NCI-H2029 (cell line): ENCODE data around the gene UGGT2.
"Not testable (repeated sequence)": the region's sequence is repeated elsewhere in the genome, so short reads cannot be mapped to it uniquely, and the experiment has no call there.

Experiments used
- DNase-seq: peaks from one replicate; lab custom pipeline; 2025; lab: John Stamatoyannopoulos, UW

The UGGT2 gene

DNA sequence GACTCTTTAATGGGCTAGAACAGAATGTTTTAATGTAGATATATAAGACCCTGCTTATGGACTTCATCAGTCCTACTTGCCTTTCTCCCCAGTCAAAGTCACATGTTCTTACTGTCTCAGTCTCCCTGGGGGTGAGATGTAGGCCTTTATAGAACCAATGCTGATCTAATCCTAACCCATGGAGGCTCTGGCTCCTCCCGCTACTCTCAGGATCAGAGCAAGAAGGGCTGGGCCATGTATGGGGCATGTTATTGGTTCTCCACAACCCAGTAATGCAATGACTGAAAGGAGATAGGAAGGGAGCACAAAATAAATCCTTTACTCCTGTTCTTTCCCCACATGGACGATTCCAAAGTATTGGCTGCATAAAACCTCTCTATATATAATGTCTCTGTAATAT, 82.3 kb downstream of the UGGT2 start:
- no peak for DNase-seq

DNA sequence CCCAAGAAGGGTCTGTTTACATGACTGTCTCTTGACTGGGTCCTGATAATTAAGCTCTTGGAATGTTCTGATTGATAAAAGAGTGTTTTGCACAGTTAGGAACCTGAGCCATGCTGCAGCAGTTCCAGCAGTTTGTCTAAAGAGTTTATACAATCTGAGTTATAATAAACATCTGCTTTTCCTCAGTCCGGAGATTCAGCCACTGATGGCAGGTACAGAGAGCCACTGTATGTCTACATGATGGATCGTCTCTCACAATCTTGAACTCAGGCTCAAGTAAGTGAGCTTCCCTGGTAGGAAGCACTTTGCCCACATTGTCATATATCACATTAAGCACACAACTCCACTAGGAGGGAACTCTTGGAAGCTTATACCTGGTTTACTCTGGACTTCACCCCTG, 84.3 kb downstream of the UGGT2 start:
- no peak for DNase-seq

DNA sequence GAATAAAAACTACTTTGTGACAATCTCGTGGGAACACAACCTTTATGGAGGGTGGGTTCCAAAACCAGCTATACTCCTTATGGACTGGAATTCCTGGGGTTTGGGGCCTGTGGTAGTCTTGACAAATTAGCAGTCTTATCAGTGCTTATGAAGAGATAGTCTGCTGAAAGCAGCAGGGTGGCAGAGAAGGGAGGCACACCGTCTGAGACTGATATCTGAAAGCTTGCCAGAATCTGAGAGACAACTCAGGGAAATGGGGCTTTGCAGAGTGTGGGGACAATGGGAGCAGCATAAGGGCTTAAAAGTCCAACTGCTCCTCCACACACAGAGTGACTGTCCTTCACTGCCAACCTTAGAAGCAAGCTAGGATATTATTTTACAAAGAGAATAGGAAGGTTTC, 95.9 kb downstream of the UGGT2 start:
- DNase-seq: no peak

GRCh38 chr13:95956589-95957148, 96.5 kb downstream of the UGGT2 start:
- no peak for DNase-seq

GRCh38 chr13:95955719-95956118, 97.5 kb downstream of the UGGT2 start:
- DNase-seq: no peak

GRCh38 chr13:95955255-95955654, 97.9 kb downstream of the UGGT2 start:
- no peak for DNase-seq

DNA sequence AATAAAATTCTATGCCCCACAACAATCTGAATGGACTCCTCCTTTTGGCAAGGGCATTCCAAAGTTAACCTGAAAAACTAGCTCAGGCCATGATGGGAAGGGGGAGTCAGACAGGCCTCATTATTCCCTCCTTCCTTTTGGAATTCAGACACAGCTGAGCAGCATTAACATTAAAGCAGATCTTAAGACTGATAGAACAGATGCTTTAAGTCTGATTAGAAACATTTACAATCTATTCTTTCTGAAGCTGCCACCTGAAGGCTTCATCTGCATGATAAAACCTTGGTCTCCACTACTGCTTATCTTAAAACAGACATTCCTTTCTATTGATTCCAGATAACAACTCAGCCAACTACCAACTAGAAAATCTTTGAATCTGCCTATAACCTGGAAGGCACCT, 98.9 kb downstream of the UGGT2 start:
- no peak for DNase-seq

DNA sequence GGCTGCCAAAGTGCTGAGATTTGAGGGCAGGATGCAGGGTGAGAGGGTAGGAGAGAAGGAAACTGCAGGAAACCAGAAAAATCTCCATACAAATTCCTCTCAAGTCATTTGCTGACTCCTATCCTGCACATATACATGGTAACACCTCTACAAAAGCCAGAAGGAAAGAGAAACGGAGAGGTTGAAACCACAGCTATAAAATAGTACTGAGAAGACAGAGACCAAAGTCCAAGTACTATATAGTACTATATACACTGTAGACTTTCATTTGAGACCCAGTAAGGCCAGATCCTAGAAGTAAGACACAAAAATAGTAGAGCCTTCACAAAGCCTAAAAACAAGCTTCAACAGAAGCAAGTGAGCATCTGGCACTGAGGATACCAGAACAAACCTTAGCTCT, 103.1 kb downstream of the UGGT2 start:
- DNase-seq: no peak

DNA sequence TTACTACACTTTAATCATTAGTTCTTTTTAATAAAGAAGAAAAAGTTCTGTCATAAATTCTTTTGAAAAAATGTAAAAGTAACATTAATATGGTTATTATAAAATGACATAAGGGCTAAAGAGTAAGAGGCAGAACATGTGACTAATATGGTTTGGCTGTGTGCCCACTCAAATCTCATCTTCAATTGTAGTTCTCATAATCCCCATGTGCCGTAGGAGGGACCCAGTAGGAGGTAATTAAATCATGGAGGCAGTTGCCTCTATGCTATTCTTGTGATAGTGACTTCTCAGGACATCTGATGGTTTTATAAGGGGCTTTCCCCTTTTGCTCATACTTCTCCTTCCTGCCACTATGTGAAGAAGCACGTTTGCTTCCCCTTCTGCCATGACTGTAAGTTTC, 104.5 kb downstream of the UGGT2 start:
- no peak for DNase-seq

- DNase-seq: no peak
Measured at GRCh38 chr13:95937714-95938320, 115.4 kb downstream of the UGGT2 start.

- DNase-seq: no peak
Measured at GRCh38 chr13:95931300-95932025, 121.7 kb downstream of the UGGT2 start.

GRCh38 chr13:95929430-95929829, 123.8 kb downstream of the UGGT2 start:
- no peak for DNase-seq

GRCh38 chr13:95928367-95928906, 124.8 kb downstream of the UGGT2 start:
- DNase-seq: not testable (repeated sequence)

- DNase-seq: no peak
Measured at GRCh38 chr13:95926231-95926630, 127.0 kb downstream of the UGGT2 start.

- no peak for DNase-seq
Measured at GRCh38 chr13:95924389-95924994, 128.7 kb downstream of the UGGT2 start.

- DNase-seq: no peak
Measured at GRCh38 chr13:95921485-95921884, 131.7 kb downstream of the UGGT2 start.

DNA sequence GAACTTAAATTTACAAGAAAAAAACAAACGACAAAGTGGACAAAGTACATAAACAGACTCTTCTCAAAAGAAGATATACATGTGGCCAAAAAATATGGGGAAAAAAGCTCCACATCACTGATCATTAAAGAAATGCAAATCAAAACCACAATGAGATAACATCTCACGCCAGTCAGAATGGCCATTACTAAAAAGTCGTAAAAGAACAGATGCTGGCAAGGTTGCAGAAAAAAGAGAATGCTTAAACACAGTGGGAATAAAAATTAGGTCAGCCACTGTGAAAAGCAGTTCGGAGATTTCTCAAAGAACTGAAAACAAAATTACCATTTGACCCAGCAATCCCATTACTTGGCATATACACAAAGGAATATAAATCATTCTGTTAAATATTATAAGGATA, 132.7 kb downstream of the UGGT2 start:
- no peak for DNase-seq

DNA sequence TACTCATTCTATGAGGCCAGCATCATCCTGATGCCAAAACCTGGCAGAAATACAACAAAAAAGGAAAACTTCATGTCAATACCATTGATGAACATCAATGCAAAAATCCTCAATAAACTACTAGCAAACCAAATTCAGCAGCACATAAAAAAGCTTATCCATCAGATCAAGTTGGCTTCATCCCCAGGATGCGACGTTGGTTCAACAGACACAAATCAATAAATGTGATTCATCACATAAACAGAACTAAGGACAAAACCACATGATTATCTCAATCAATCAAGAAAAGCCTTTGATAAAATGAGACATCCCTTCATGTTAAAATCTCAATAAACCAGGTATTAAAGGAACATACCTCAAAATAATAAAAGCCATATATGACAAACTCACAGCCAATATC, 134.3 kb downstream of the UGGT2 start:
- DNase-seq: no peak

- DNase-seq: no peak
Measured at GRCh38 chr13:95914991-95915501, 138.2 kb downstream of the UGGT2 start.

GRCh38 chr13:95906999-95907398, 146.2 kb downstream of the UGGT2 start:
- no peak for DNase-seq

DNA sequence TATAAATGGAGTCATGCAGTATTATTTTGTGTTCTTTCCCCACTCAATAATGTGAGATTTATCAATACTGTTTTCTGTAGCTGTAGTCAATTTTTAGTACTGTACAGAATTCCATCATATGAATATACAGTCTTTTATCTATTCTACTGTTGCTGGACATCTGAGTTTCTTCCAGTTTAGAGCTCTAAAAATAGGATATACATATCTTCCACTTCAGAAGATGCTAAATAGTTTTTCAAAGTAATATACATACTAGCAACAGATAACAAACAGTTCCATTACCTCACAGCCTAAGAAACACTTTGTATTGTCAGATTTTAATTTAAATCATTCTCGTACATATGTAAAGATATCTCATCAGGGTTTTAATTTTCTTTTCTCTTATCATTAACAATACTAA, 149.6 kb downstream of the UGGT2 start:
- DNase-seq: no peak

GRCh38 chr13:95902741-95903140, 150.5 kb downstream of the UGGT2 start:
- no peak for DNase-seq

DNA sequence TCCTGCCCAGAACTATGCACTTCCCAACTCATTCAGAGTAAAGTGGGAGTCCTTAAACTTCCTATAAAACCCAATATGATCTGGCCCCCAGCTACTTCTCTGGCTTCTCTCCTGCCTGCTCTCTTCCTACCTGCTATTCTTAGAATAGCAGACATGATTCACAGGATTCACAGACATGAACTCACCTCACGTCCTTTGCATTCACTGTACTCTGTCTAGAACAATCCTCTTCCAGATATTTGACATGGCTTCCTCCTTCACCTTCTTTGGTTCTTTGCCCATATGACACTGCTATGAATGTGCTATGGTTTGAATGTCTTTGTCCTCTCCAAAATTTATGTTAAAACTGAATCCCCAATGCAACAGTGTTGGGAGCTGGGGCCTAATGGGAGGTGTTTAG, 154.9 kb downstream of the UGGT2 start:
- DNase-seq: no peak
